ENCODE data around the gene CD209.

The CD209 gene

GRCh38 chr19:7730286-7731217 is 16.8 kb downstream of the CD209 start:
- H3K4me3 ChIP-seq (ENCODE audit: low read depth, low read length): no peak overlapping the region
- TF ChIP-seq CTCF (IDR thresholded peaks at IDR 0.05; ENCODE audit: borderline replicate concordance, insufficient read depth, low read depth, low read length): no peak

DNA sequence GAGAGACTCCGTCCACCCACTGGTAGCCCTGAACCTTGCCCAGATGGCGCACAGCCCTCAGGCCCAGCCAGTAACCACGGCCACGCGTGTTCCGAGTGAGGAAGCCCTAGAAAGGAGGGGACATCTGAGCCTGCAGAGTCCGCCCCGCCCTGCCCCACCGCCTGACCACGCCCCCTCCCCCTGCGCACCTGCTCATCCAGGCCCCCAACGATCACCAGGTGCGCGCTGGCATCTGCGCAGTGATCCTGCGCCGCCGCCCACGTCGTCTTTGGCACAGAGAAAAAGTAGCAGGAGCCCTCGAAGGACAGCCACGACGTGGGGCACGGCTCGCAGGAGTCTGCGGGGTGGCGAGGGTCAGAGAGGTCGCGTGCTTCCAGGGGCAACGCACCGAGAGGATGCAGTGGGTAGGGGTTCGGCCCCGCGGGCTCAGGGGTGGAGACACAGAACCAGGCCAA is 17.5 kb downstream of the CD209 start:
- TF ChIP-seq CTCF (IDR thresholded peaks at IDR 0.05; ENCODE audit: borderline replicate concordance, insufficient read depth, low read depth, low read length): no peak
- H3K4me3 ChIP-seq (ENCODE audit: low read depth, low read length): no peak overlapping the region

- H3K4me3 ChIP-seq (ENCODE audit: low read depth, low read length): no peak overlapping the region
- no peak for TF ChIP-seq CTCF (IDR thresholded peaks at IDR 0.05; ENCODE audit: borderline replicate concordance, insufficient read depth, low read depth, low read length)
Measured at GRCh38 chr19:7729211-7729610, 18.1 kb downstream of the CD209 start.

DNA sequence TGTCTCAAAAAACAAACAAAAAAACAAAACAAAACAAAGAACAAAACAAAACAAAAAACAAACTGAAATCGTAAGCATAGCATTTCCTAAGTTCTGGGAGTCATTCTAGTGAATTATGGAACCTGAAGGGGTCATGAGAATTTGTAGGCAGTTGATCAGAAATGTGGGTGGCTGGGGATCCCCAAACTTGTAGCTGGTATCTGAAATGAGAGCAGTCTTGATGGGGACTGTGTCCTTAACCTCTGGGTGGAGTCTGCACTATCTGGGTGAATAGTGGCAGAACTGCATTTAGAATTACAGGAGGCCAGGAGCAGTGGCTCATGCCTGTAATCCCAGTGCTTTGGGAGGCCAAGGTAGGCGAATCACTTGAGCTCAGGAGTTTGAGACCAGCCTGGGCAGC is 21.5 kb downstream of the CD209 start:
- no peak overlapping the region for H3K4me3 ChIP-seq (ENCODE audit: low read depth, low read length)
- no peak for TF ChIP-seq CTCF (IDR thresholded peaks at IDR 0.05; ENCODE audit: borderline replicate concordance, insufficient read depth, low read depth, low read length)

- H3K4me3 ChIP-seq (ENCODE audit: low read depth, low read length): no peak overlapping the region
- TF ChIP-seq CTCF (IDR thresholded peaks at IDR 0.05; ENCODE audit: borderline replicate concordance, insufficient read depth, low read depth, low read length): no peak
Measured at GRCh38 chr19:7722231-7722651, 25.1 kb downstream of the CD209 start.

DNA sequence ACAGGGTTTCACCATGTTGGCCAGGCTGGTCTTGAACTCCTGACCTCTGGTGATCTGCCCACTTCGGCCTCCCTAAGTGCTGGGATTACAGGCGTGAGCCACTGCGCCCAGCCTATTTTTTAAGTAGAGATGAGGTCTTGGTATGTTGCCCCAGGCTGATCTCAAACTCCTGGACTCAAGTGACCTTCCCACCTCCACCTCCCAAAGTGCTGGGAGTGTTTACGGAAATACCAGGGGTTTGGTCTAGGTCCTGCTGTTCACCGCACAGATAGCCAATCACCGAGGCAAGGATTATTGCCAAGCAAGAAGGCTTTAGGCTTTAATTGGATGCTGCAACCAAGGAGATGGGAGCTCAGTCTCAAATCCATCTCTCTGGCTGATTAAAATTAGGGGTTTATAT is 27.0 kb downstream of the CD209 start:
- H3K4me3 ChIP-seq (ENCODE audit: low read depth, low read length): no peak overlapping the region
- TF ChIP-seq CTCF (IDR thresholded peaks at IDR 0.05; ENCODE audit: borderline replicate concordance, insufficient read depth, low read depth, low read length): no peak

- no peak for TF ChIP-seq CTCF (IDR thresholded peaks at IDR 0.05; ENCODE audit: borderline replicate concordance, insufficient read depth, low read depth, low read length)
- H3K4me3 ChIP-seq (ENCODE audit: low read depth, low read length): no peak overlapping the region
Measured at GRCh38 chr19:7718668-7719067, 28.7 kb downstream of the CD209 start.

Data from GM12875 (cell line).